Choroid plexus epithelial cell (primary cell): ENCODE results near the gene ZMIZ1.

Experiments
- DNase-seq: peaks from one replicate; pipeline ENCODE4 v3.0.0-alpha.2; 2010; ENCODE audit warnings: low read depth
- H3K4me3 ChIP-seq: 2 replicates; pipeline ENCODE4 v1.5.1; 2011; ENCODE audit warnings: low read depth, mild to moderate bottlenecking, control low read depth, low read length, moderate library complexity
- CTCF ChIP-seq: conservative IDR thresholded peaks from 2 replicates; pipeline ENCODE4 v1.5.1; 2011; ENCODE audit warnings: low read depth, mild to moderate bottlenecking, control low read depth, inconsistent platforms, low read length, moderate library complexity

The ZMIZ1 gene

GRCh38 chr10:79067241-79068202, 1.2 kb upstream of the ZMIZ1 start:
- H3K4me3 ChIP-seq = peak overlapping the region; percentile 91
- DNase-seq = peak; percentile 92
- peak; percentile 38 for TF ChIP-seq CTCF

DNA sequence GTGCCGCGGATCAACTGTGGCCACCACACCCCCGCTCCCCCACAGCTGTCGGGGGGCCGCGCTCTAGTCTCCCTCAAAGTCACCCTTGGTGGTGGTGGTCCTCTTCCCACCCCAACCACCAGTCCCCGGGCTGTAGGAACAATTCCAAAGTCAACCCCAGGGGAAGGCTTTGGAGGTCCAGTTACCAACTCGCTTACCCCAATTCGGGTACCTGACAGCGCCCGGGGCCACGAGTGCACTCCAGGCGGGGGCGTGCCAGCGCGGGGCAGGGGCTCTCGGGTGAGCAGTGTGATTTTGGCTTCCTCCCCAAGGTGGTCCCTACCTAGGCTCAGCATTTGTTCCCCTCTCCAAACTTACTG, 584 bp upstream of the ZMIZ1 start:
- peak; percentile 16 for DNase-seq
- peak overlapping the region; percentile 91 for H3K4me3 ChIP-seq
- no peak for TF ChIP-seq CTCF

DNA sequence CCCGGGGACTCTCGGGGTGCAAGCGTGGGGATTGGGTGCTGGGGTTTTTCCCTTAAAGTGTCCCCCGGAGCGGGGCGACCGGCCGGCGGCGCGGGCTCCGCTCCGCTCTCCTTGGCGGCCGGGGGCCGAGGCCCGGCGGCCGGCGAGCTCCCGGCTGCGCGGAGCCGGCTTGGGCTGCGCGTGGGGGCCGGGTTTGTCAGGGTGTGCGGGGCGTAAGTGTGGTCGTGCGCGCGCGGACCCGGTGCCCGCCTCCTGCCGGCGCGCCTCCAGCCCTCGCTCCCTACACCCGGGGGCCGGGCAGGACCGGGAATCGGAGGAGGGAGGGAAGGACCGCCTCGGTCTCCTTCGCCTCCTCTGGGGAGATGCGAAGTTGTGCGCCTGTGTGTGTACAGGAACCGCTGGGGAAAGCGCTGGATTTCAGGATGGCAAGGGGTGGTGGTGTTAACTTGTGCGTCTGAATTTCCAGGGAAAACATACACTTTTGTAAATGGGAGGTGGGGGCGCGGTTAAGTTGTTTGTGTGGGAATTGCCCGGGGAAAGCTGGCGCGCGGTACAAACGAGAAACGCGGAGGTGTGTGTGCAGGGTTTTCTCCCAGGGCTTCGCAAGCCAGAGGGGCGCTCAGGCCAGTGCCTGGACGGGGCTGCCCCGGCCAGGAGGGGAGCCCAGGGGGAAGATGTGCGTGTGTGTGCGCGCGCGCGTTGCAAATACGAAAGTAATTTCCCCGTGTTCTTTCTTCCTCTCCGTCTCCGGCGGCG, 737 bp downstream of the ZMIZ1 start:
- no peak for TF ChIP-seq CTCF
- peak overlapping the region; percentile 91 for H3K4me3 ChIP-seq
- peak; percentile 60 for DNase-seq

DNA sequence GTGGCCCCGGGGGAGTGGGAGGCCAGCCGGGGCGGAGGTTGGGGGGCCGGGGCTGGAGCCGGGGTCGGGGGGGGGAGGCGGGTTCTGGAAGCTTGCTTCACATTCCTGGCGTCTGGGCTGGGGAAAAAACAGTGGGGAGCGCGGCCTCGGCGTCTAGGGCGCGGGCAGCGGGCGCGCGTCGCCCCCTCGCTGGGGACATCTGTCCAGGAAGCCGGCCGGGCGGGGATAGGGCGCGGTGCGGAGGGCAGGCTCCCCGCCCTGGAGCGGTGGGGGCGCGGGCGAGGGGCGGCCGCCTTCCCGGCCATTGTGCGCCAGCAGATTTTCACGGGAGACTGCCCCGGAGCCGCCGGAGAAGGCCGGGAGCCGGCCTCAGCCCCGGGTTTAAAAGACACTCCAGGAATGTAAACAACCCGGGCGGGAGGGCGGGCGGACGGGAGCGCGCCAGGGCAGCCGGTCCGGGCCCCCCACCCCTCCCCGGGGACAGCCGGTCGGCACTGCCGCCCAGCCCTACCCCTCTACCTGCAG, 1.4 kb downstream of the ZMIZ1 start:
- peak overlapping the region; percentile 91 for H3K4me3 ChIP-seq
- DNase-seq = peak; percentile 40
- no peak for TF ChIP-seq CTCF

DNA sequence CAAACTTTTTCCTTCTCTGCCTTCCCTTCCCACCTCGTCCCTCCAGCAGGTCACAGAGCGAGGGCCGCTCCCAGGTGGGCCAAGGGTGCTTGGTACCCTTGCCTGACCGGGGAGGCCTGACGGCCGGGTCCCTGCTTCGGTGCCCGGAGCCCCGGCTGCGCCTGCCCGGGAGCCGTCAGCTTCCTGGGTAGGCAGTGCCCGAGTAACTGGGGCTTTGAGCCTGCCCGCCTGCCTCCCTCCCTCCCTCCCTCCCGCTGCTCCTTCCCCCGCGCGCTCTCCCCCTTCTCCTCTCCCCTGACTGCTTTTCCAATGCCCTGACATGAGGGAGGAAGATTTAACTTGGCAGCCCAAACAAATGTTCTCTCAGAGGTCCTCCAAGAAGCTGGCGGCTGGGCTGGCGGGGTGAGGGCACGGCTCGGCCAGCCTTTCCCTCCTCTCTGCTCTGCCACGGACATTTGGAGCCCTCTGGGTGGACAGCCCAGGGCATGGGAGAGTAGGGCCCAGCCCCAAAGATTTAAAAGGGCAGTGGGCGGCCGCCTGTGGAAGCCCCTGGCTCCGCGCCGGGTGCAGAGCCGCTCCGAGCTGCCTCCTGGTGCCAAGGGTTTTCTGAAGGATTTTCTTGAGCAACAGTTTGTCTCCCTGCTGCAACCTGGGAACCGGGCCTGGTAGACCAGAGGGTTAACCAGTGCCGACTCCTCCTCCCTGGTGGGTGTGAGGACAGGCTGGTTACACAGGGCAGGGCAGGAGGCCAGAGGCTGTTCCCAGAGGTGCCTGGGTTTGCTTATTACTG, 2.0 kb downstream of the ZMIZ1 start:
- peak; percentile 23 for TF ChIP-seq CTCF
- peak; percentile 76 for DNase-seq
- H3K4me3 ChIP-seq = peak overlapping the region; percentile 91

GRCh38 chr10:79071396-79071923, 2.7 kb downstream of the ZMIZ1 start:
- no peak for DNase-seq
- H3K4me3 ChIP-seq = peak overlapping the region; percentile 91
- no peak for TF ChIP-seq CTCF
